ENCODE measurements around the gene DUSP28.

GRCh38 chr2:240554767-240555493, 5.2 kb upstream of the DUSP28 start:
- TF ChIP-seq PATZ1 (CRISPR knock-in tag; IDR thresholded peaks at IDR 0.05; ENCODE audit: borderline replicate concordance) (no peak), OSR1 (CRISPR knock-in tag; IDR thresholded peaks at IDR 0.05) (no peak), ZFP3 (CRISPR knock-in tag; IDR thresholded peaks at IDR 0.05) (no peak), ESRRG (CRISPR knock-in tag; IDR thresholded peaks at IDR 0.05) (no peak), ZC3H10 (CRISPR knock-in tag; IDR thresholded peaks at IDR 0.05) (no peak), ARNTL (CRISPR knock-in tag; IDR thresholded peaks at IDR 0.05; ENCODE audit: borderline replicate concordance, low read depth) (no peak), ZNF565 (CRISPR knock-in tag; conservative IDR thresholded peaks at IDR 0.05; ENCODE audit: low read depth) (no peak), PPARA (CRISPR knock-in tag; IDR thresholded peaks at IDR 0.05; ENCODE audit: borderline replicate concordance) (no peak), RARB (CRISPR knock-in tag; IDR thresholded peaks at IDR 0.05) (no peak), CSDC2 (CRISPR knock-in tag; IDR thresholded peaks at IDR 0.05) (no peak), ZNF70 (CRISPR knock-in tag; IDR thresholded peaks at IDR 0.05) (no peak)
